GM06990 (cell line): ENCODE data around the gene OR8B12.

ENCODE experiments used
- DNase-seq: peaks from one replicate; pipeline ENCODE4 v3.0.0-alpha.2; 2011; ENCODE audit not compliant: insufficient read length; ENCODE audit errors: extremely low read depth
- H3K27me3 ChIP-seq: replicated peaks from 2 replicates; pipeline ENCODE4 v1.6.0; 2011; ENCODE audit warnings: low read length; ENCODE audit not compliant: control insufficient read depth, insufficient read depth
- H3K36me3 ChIP-seq: 2 replicates; pipeline ENCODE4 v1.5.1; 2011; ENCODE audit warnings: low read length; ENCODE audit not compliant: control insufficient read depth, insufficient read depth
- H3K4me3 ChIP-seq: replicated peaks from 2 replicates; pipeline ENCODE4 v1.5.1; 2011; ENCODE audit warnings: low read depth, mild to moderate bottlenecking, control low read depth, low read length
- TF ChIP-seq, protein P1 (sequence below): IDR thresholded peaks from 2 replicates; pipeline ENCODE4 v1.5.1; 2011; ENCODE audit warnings: low read length, control low read depth, mild to moderate bottlenecking, inconsistent platforms; ENCODE audit not compliant: insufficient read depth, poor library complexity, severe bottlenecking

OR8B12 gene

DNA sequence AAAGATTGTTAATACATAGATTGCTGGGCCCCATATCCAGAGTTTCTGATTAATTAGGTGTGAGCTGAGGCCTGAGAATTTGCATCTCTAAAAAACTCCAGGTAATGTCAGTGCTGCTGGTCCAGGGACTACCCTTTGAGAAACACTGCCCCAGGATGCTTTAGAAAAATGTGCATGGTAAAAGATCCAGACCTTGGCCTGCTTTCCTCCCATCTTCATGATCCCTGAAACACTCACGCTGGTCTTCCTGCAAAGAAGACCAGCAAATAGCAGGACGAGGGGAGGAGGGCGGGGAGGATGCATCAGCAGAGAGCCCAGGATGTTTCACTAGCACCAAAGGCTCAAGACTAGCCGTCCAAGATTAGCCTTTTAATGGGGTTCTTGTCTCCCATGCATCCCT, 26.2 kb upstream of the OR8B12 start, which contains the start of gene OR8A1:
Gene OR8A1, plus strand, starts transcription at position 301 of the 400 bp plus-strand sequence. CDS start 123 bp downstream, outside the sequence.
- no peak for DNase-seq
- TF ChIP-seq, protein P1, sequence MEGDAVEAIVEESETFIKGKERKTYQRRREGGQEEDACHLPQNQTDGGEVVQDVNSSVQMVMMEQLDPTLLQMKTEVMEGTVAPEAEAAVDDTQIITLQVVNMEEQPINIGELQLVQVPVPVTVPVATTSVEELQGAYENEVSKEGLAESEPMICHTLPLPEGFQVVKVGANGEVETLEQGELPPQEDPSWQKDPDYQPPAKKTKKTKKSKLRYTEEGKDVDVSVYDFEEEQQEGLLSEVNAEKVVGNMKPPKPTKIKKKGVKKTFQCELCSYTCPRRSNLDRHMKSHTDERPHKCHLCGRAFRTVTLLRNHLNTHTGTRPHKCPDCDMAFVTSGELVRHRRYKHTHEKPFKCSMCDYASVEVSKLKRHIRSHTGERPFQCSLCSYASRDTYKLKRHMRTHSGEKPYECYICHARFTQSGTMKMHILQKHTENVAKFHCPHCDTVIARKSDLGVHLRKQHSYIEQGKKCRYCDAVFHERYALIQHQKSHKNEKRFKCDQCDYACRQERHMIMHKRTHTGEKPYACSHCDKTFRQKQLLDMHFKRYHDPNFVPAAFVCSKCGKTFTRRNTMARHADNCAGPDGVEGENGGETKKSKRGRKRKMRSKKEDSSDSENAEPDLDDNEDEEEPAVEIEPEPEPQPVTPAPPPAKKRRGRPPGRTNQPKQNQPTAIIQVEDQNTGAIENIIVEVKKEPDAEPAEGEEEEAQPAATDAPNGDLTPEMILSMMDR: no peak
- Histone ChIP-seq H3K36me3 (no peaks in the 10 kb centered on the region), H3K4me3 (no peak within 1 kb of the TSS), H3K27me3 (no peaks in the 10 kb centered on the region; the same call in 1 of the 2 replicates)

DNA sequence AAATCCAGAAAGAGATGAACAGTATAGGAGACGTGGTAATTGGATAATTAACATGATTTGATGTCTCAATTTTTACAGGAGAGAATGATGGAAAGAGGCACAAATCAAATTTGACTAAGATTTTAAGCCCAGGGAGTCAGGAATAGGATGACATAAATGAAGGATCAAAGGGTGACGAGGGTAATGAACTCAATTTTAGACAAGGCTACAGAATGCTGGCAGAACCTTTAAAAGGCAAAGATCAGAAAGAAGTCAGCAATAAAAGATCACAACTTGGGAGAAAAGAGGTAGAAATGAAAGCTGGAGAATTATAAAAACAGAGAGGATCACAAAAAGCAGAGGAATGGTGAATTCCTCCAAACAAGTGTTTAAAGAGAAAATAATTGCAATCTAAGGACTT, 13.4 kb upstream of the OR8B12 start:
- no peak for DNase-seq
- no peak overlapping the region for H3K4me3 ChIP-seq
- TF ChIP-seq, protein P1: no peak
- no peaks in the 10 kb centered on the region for H3K36me3 ChIP-seq
- no peaks in the 10 kb centered on the region for H3K27me3 ChIP-seq

- no peak for DNase-seq
- TF ChIP-seq, protein P1: no peak
- H3K4me3 ChIP-seq: no peak overlapping the region
- no peaks in the 10 kb centered on the region for H3K27me3 ChIP-seq
- no peaks in the 10 kb centered on the region for H3K36me3 ChIP-seq
These were observed 8.5 kb upstream of the OR8B12 start for GRCh38 chr11:124551987-124552386.

DNA sequence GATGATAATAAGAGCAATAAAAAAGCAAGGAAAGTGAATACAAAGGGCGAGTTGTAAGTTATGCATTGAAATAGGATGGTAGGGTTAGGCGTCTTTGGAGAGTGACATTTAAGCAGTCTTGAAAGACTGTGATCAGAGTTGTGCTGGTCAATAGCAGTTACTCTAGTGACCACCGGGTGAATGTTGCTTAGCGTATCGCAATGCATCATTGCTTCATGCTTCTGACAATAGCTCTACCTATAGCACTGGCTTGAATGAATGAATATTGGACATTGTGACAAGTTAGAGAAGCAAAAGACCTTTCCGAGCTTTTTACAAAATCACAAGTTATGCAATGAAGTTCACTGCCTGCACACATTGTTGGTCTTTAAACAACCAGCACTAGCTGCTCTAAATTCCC, 7.7 kb upstream of the OR8B12 start:
- no peak for DNase-seq
- Histone ChIP-seq H3K27me3 (no peaks in the 10 kb centered on the region), H3K36me3 (no peaks in the 10 kb centered on the region), H3K4me3 (no peak overlapping the region)
- TF ChIP-seq, protein P1: no peak

DNA sequence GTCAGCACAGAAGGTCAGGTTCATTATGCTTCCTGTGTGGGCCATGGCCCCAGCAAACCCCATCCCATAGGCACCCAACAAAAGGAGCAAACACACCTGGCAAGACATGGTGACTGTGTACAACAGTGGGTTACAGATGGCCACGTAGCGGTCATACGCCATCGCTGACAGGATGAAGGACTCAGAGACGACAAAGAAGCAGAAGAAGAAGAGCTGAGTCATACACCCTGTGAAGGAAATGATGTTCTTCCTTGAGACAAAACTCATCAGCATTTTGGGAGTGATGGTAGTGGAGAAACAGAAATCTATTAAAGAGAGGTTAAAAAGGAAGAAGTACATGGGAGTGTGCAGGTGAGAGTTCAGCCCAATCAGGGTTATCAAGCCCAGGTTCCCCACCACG, 309 bp downstream of the OR8B12 start:
- no peak for DNase-seq
- Histone ChIP-seq H3K27me3 (no peaks in the 10 kb centered on the region; the same call in 1 of the 2 replicates), H3K4me3 (no peak overlapping the region), H3K36me3 (no peaks in the 10 kb centered on the region)
- TF ChIP-seq, protein P1: no peak

- Histone ChIP-seq H3K27me3 (no peaks in the 10 kb centered on the region; the same call in 1 of the 2 replicates), H3K4me3 (no peak overlapping the region), H3K36me3 (no peaks in the 10 kb centered on the region)
- TF ChIP-seq, protein P1: no peak
- DNase-seq: no peak
These were observed 2.2 kb downstream of the OR8B12 start for GRCh38 chr11:124541204-124541603.
